ENCODE results near the gene UGT1A8. TPM values are rescaled to one million over a fixed set of nuclear protein-coding genes. Genes with fewer than 3 reads are reported as not detected.
"Not testable (repeated sequence)": the region's sequence is repeated elsewhere in the genome, so short reads cannot be mapped to it uniquely, and the experiment has no call there.

The UGT1A8 gene
- not detected for total RNA-seq

DNA sequence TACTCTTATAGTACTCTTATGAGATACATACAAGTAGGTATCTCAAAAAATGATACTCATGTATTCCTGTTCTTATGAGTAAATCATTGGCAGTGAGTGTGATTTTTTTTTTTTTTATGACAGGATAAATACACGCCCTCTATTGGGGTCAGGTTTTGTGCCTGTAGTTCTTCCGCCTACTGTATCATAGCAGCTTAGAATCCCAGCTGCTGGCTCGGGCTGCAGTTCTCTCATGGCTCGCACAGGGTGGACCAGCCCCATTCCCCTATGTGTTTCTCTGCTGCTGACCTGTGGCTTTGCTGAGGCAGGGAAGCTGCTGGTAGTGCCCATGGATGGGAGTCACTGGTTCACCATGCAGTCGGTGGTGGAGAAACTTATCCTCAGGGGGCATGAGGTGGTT is at the start of gene UGT1A8:
Gene UGT1A8, plus strand, starts transcription at position 158 of the 400 bp plus-strand sequence. Its CDS starts 75 bp downstream, at position 233.
- DNase-seq (ENCODE audit: extremely low spot score); H3K9me3 ChIP-seq: not testable (repeated sequence)
- 86% methylated on average over 5 of the region's 5 CpGs for WGBS

DNA sequence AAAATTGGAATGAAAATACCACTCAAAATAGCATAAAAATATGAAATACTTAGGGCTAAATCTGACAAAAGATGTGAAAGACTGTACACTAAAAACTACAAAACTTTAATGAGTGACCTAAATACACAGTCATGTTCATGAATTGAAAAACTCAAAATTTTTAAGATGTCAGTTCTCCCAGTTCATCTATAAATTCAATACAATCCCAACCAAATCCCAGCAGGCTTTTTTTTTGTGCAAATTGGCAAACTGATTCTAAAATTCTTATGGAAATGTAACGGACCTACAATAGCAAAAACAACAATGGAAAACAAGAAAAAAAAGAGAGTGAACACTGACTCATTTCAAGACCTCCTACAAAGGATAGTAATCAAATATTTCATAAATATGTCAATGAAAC is 46.4 kb upstream of the UGT1A8 start:
- H3K4me1 ChIP-seq: no peaks in the 10 kb centered on the region
- no peaks in the 10 kb centered on the region for H3K9me3 ChIP-seq
- no peak overlapping the region for H3K27ac ChIP-seq (replicated peaks in 1 of 4)
- 56% methylated on average over 1 of the region's 1 CpG for WGBS
- no peaks in the 10 kb centered on the region for H3K27me3 ChIP-seq
- no peak for TF ChIP-seq POLR2A (IDR thresholded peaks at IDR 0.05; ENCODE audit: low read depth)
- TF ChIP-seq, protein P1, sequence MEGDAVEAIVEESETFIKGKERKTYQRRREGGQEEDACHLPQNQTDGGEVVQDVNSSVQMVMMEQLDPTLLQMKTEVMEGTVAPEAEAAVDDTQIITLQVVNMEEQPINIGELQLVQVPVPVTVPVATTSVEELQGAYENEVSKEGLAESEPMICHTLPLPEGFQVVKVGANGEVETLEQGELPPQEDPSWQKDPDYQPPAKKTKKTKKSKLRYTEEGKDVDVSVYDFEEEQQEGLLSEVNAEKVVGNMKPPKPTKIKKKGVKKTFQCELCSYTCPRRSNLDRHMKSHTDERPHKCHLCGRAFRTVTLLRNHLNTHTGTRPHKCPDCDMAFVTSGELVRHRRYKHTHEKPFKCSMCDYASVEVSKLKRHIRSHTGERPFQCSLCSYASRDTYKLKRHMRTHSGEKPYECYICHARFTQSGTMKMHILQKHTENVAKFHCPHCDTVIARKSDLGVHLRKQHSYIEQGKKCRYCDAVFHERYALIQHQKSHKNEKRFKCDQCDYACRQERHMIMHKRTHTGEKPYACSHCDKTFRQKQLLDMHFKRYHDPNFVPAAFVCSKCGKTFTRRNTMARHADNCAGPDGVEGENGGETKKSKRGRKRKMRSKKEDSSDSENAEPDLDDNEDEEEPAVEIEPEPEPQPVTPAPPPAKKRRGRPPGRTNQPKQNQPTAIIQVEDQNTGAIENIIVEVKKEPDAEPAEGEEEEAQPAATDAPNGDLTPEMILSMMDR (IDR thresholded peaks at IDR 0.05): no peak
- TF ChIP-seq POLR2AphosphoS5 (IDR thresholded peaks at IDR 0.05): no peak
- TF ChIP-seq EP300 (IDR thresholded peaks at IDR 0.05): no peak
- H3K4me3 ChIP-seq: no peak overlapping the region
- intact Hi-C loops (cut with DNase I): no loop called here
- no peaks in the 10 kb centered on the region for H3K36me3 ChIP-seq
- DNase-seq (ENCODE audit: extremely low spot score): no peak

More for the DNA sequence above, at the start of gene UGT1A8:
- H3K4me1 ChIP-seq; H3K4me3 ChIP-seq; H3K27me3 ChIP-seq; intact Hi-C loops (cut with DNase I); H3K36me3 ChIP-seq; H3K27ac ChIP-seq (replicated peaks in 1 of 4): not testable (repeated sequence)

GRCh38 chr2:233571462-233571861 is 46.0 kb upstream of the UGT1A8 start:
- Histone ChIP-seq H3K36me3 (no peaks in the 10 kb centered on the region), H3K27me3 (no peaks in the 10 kb centered on the region), H3K9me3 (no peaks in the 10 kb centered on the region), H3K27ac (replicated peaks in 1 of 4) (no peak overlapping the region), H3K4me3 (no peak overlapping the region), H3K4me1 (no peaks in the 10 kb centered on the region)
- no peak for DNase-seq (ENCODE audit: extremely low spot score)
- intact Hi-C loops (cut with DNase I): no loop called here
- TF ChIP-seq POLR2AphosphoS5 (IDR thresholded peaks at IDR 0.05) (no peak), POLR2A (IDR thresholded peaks at IDR 0.05; ENCODE audit: low read depth) (no peak), EP300 (IDR thresholded peaks at IDR 0.05) (no peak)
- TF ChIP-seq, protein P1 (IDR thresholded peaks at IDR 0.05): no peak
- 87% methylated on average over 2 of the region's 2 CpGs for WGBS

DNA sequence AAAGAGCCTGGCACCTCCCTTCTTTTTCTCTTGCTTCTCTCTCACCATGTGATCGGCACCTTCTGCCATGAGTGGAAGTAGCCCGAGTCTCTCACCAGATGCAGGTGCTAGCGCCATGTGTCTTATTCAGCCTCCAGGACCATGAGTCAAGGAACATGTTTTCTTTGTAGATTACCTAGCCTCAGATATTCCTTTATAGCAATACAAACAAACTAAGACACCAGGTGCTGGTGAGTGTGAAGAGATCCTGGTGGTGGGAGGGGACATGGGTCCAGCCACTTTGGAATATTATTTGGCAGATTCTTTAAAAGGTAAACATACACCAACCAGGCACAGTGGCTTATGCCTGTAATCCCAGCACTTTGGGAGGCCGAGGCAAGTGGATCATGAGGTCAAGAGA is 45.0 kb upstream of the UGT1A8 start:
- no peaks in the 10 kb centered on the region for H3K4me1 ChIP-seq
- intact Hi-C loops (cut with DNase I): no loop called here
- no peaks in the 10 kb centered on the region for H3K27me3 ChIP-seq
- no peaks in the 10 kb centered on the region for H3K36me3 ChIP-seq
- no peak overlapping the region for H3K27ac ChIP-seq (replicated peaks in 1 of 4)
- no peak for TF ChIP-seq POLR2A (IDR thresholded peaks at IDR 0.05; ENCODE audit: low read depth)
- no peak for TF ChIP-seq POLR2AphosphoS5 (IDR thresholded peaks at IDR 0.05)
- TF ChIP-seq EP300 (IDR thresholded peaks at IDR 0.05): no peak
- TF ChIP-seq, protein P1 (IDR thresholded peaks at IDR 0.05): no peak
- no peak overlapping the region for H3K4me3 ChIP-seq
- DNase-seq (ENCODE audit: extremely low spot score): no peak
- WGBS: 88% methylated on average over 4 of the region's 4 CpGs
- H3K9me3 ChIP-seq: no peaks in the 10 kb centered on the region

DNA sequence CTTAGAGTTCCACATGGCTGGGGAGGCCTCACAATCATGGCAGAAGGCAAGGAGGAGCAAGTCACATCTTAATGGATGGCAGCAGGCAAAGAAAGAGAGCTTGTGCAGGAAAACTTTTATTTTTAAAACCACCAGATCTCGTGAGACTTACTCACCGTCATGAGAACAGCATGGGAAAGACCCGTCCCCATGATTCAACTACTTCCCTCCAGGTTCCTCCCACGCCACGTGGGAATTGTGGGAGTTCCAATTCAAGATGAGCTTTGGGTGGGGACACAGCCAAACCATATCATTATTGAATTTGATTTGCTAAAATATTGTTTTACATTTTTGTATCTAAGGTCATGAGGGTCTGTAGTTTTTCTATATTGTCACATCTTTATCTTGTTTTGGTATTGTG is 40.1 kb upstream of the UGT1A8 start:
- DNase-seq (ENCODE audit: extremely low spot score); intact Hi-C loops (cut with DNase I); H3K9me3 ChIP-seq; H3K27ac ChIP-seq (replicated peaks in 1 of 4); H3K4me3 ChIP-seq; H3K27me3 ChIP-seq; H3K36me3 ChIP-seq; H3K4me1 ChIP-seq: not testable (repeated sequence)
- WGBS: 56% methylated on average over 5 of the region's 5 CpGs

DNA sequence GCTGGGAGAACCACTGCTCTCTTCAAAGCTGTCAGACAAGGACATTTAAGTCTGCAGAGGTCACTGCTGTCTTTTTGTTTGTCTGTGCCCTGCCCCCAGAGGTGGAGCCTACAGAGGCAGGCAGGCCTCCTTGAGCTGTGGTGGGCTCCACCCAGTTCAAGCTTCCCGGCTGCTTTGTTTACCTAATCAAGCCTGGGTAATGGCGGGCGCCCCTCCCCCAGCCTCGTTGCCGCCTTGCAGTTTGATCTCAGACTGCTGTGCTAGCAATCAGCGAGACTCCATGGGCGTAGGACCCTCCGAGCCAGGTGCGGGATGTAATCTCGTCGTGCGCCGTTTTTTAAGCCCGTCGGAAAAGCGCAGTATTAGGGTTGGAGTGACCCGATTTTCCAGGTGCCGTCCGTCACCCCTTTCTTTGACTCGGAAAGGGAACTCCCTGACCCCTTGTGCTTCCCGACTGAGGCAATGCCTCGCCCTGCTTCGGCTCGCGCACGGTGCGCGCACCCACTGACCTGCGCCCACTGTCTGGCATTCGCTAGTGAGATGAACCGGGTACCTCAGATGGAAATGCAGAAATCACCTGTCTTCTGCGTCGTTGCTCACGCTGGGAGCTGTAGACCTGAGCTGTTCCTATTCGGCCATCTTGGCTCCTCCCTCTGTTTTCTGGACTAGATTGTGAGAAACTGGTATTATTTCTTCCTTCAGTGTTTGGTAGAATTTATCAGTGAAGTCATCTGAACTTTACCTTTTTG is 34.0 kb upstream of the UGT1A8 start:
- 81% methylated on average over 20 of the region's 35 CpGs for WGBS
- H3K4me3 ChIP-seq; H3K36me3 ChIP-seq; H3K4me1 ChIP-seq; H3K9me3 ChIP-seq; DNase-seq (ENCODE audit: extremely low spot score); H3K27ac ChIP-seq (replicated peaks in 1 of 4); intact Hi-C loops (cut with DNase I): not testable (repeated sequence)
- peaks cover 0 to 18% (median 0%) of the 10 kb centered on the region in 4 donors for H3K27me3 ChIP-seq

Measured in esophagus muscularis mucosa (tissue), 4 donors.